ENCODE measurements around the gene DCTN2. TPM values are rescaled to one million over a fixed set of nuclear protein-coding genes. Genes with fewer than 3 reads are reported as not detected.

Gene DCTN2
- total and polyA plus RNA-seq, 4 donors: 28.5 to 66.6 (median 31.2) TPM

- 10% methylated on average over 47 of the region's 47 CpGs for WGBS
- no peaks in the 10 kb centered on the region for H3K27me3 ChIP-seq (ENCODE audit: control insufficient read depth in 4 of 4, insufficient read depth in 4 of 4, low read length in 3 of 4)
- H3K36me3 ChIP-seq (ENCODE audit: control insufficient read depth in 4 of 4, insufficient read depth in 3 of 4, low read depth in 1 of 4, low read length in 3 of 4): peaks cover 5 to 25% (median 17%) of the 10 kb centered on the region in 4 donors
- no peaks in the 10 kb centered on the region for H3K9me3 ChIP-seq (ENCODE audit: control insufficient read depth in 4 of 4, low read length in 3 of 4)
- peak; percentile 86 for DNase-seq (ENCODE audit: low spot score)
- H3K4me1 ChIP-seq (ENCODE audit: control insufficient read depth in 4 of 4, insufficient read depth in 4 of 4, low read length in 3 of 4): peaks cover 2 to 17% (median 11%) of the 10 kb centered on the region in 4 donors
- H3K9ac ChIP-seq (ENCODE audit: low read depth in 1 of 2, low read length in 2 of 2): peak within 1 kb of the TSS; percentile 66 to 93
- peak within 1 kb of the TSS; percentile 62 to 70 for H3K27ac ChIP-seq (ENCODE audit: low read depth in 1 of 2, low read length in 2 of 2)
- TF ChIP-seq ATF3 (IDR thresholded peaks at IDR 0.05) (peak; percentile 95), ZBTB33 (IDR thresholded peaks at IDR 0.05) (peak; percentile 93), TAF1 (conservative IDR thresholded peaks at IDR 0.05) (no peak), REST (IDR thresholded peaks at IDR 0.05) (no peak), GABPA (IDR thresholded peaks at IDR 0.05 in 1 of 2, conservative IDR thresholded peaks at IDR 0.05 in 1 of 2) (peak; percentile 66 to 94), RAD21 (IDR thresholded peaks at IDR 0.05) (peak; percentile 49 to 58), CTCF (IDR thresholded peaks at IDR 0.05; ENCODE audit: low read depth, low read length, missing input control) (peak; percentile 3), YY1 (IDR thresholded peaks at IDR 0.05) (peak; percentile 91), RXRA (IDR thresholded peaks at IDR 0.05) (peak; percentile 86 to 88), SP1 (IDR thresholded peaks at IDR 0.05) (peak; percentile 86), HNF4A (conservative IDR thresholded peaks at IDR 0.05) (peak; percentile 48 to 51), FOXA2 (IDR thresholded peaks at IDR 0.05) (no peak), HNF4G (IDR thresholded peaks at IDR 0.05) (no peak), EGR1 (IDR thresholded peaks at IDR 0.05; ENCODE audit: low read depth in 2 of 2) (peak; percentile 43 to 62), FOXA1 (IDR thresholded peaks at IDR 0.05) (no peak), MAX (IDR thresholded peaks at IDR 0.05) (peak; percentile 89), JUND (IDR thresholded peaks at IDR 0.05) (peak; percentile 65), NR2F2 (IDR thresholded peaks at IDR 0.05) (peak; percentile 47)
- peak within 1 kb of the TSS; percentile 76 to 94 (median 88) for H3K4me3 ChIP-seq (ENCODE audit: low read depth in 1 of 3, low read length in 3 of 3)
Measured at GRCh38 chr12:57487597-57488401, 59.2 kb downstream of the DCTN2 start, which contains the start of gene MARS1. Gene MARS1, plus strand, starts transcription at chr12:57488068. Its CDS starts 23 bp downstream, at chr12:57488091.
